ENCODE results near the gene KNSTRN. TPM values are rescaled to one million over a fixed set of nuclear protein-coding genes. Genes with fewer than 3 reads are reported as not detected.

KNSTRN gene
- total and polyA plus RNA-seq, 2 experiments from 2014 or later, result 67.9 to 80.4 TPM

DNA sequence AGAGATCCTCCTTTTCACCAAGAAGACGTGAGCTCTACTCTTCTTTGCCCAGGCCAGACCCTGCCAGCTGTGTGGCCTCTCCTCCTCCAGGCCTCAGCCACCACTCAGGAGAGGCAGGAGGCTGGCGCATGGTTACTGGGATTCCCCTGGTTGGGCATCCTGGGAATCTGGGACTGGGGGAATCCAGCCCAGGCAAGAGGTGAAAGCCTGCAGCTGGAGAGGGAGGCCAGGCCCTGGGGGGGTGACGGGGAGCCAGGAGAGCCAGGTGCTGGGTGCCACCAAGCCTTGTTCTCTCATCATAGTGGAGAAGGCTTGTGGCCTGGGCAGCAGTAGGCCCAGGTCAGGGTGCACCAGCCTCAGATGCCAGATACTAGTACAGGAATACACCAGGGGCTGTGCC, 48.0 kb upstream of the KNSTRN start:
- no peak overlapping the region for H2AFZ ChIP-seq
- H3K9me2 ChIP-seq (ENCODE audit: insufficient read depth), result 0 out of 2 replicates have a peak, but pooled peaks cover 2% of the 10 kb centered on the region
- no peak overlapping the region for H3K27ac ChIP-seq (ENCODE audit: low read depth)
- no peaks in the 10 kb centered on the region for H3K27me3 ChIP-seq (ENCODE audit: insufficient read depth)
- H3K36me3 ChIP-seq (ENCODE audit: insufficient read depth), result no peaks in the 10 kb centered on the region
- H3F3A ChIP-seq (replicated peaks; ENCODE audit: low read depth), result 0 out of 2 replicates have a peak, but pooled peaks cover 4% of the 10 kb centered on the region
- Mint-ChIP-seq H3K27ac (no peak overlapping the region), H3K4me3 (no peak overlapping the region), H3K27me3 (ENCODE audit: insufficient read depth, low read depth, poor library complexity) (peaks cover 20% of the 10 kb centered on the region), H3K4me1 (peaks cover 41% of the 10 kb centered on the region), H3K9me3 (no peaks in the 10 kb centered on the region), H3K36me3 (ENCODE audit: low read depth) (peaks cover 7% of the 10 kb centered on the region)
- DNase-seq (ENCODE audit: low spot score) (no peak), ATAC-seq (no peak)
- H4K20me1 ChIP-seq (replicated peaks; ENCODE audit: insufficient read depth), result no peaks in the 10 kb centered on the region
- H3K4me2 ChIP-seq, result no peak overlapping the region
- TF ChIP-seq, protein P1, sequence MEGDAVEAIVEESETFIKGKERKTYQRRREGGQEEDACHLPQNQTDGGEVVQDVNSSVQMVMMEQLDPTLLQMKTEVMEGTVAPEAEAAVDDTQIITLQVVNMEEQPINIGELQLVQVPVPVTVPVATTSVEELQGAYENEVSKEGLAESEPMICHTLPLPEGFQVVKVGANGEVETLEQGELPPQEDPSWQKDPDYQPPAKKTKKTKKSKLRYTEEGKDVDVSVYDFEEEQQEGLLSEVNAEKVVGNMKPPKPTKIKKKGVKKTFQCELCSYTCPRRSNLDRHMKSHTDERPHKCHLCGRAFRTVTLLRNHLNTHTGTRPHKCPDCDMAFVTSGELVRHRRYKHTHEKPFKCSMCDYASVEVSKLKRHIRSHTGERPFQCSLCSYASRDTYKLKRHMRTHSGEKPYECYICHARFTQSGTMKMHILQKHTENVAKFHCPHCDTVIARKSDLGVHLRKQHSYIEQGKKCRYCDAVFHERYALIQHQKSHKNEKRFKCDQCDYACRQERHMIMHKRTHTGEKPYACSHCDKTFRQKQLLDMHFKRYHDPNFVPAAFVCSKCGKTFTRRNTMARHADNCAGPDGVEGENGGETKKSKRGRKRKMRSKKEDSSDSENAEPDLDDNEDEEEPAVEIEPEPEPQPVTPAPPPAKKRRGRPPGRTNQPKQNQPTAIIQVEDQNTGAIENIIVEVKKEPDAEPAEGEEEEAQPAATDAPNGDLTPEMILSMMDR (conservative IDR thresholded peaks at IDR 0.05; ENCODE audit: low read depth in 2 of 2), result no peak
- TF ChIP-seq, protein P2, sequence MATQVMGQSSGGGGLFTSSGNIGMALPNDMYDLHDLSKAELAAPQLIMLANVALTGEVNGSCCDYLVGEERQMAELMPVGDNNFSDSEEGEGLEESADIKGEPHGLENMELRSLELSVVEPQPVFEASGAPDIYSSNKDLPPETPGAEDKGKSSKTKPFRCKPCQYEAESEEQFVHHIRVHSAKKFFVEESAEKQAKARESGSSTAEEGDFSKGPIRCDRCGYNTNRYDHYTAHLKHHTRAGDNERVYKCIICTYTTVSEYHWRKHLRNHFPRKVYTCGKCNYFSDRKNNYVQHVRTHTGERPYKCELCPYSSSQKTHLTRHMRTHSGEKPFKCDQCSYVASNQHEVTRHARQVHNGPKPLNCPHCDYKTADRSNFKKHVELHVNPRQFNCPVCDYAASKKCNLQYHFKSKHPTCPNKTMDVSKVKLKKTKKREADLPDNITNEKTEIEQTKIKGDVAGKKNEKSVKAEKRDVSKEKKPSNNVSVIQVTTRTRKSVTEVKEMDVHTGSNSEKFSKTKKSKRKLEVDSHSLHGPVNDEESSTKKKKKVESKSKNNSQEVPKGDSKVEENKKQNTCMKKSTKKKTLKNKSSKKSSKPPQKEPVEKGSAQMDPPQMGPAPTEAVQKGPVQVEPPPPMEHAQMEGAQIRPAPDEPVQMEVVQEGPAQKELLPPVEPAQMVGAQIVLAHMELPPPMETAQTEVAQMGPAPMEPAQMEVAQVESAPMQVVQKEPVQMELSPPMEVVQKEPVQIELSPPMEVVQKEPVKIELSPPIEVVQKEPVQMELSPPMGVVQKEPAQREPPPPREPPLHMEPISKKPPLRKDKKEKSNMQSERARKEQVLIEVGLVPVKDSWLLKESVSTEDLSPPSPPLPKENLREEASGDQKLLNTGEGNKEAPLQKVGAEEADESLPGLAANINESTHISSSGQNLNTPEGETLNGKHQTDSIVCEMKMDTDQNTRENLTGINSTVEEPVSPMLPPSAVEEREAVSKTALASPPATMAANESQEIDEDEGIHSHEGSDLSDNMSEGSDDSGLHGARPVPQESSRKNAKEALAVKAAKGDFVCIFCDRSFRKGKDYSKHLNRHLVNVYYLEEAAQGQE (IDR thresholded peaks at IDR 0.05; ENCODE audit: unreplicated experiment), result no peak
- TF ChIP-seq ZNF114 (CRISPR knock-in tag; IDR thresholded peaks at IDR 0.05), result no peak
- TF ChIP-seq EZH2phosphoT487 (IDR thresholded peaks at IDR 0.05; ENCODE audit: unreplicated experiment), result no peak
- TF ChIP-seq STAT1 (IDR thresholded peaks at IDR 0.05; ENCODE audit: unreplicated experiment), result no peak
- no peak for TF ChIP-seq CREB1 (CRISPR knock-in tag; IDR thresholded peaks at IDR 0.05; ENCODE audit: low read depth)
- TF ChIP-seq JUNB (IDR thresholded peaks at IDR 0.05; ENCODE audit: unreplicated experiment), result no peak
- TF ChIP-seq NANOG (IDR thresholded peaks at IDR 0.05; ENCODE audit: borderline replicate concordance), result no peak
- H3K79me2 ChIP-seq (replicated peaks; ENCODE audit: insufficient read depth), result no peaks in the 10 kb centered on the region; the same call in 1 of the 2 replicates
- no peak overlapping the region for H3K4me3 ChIP-seq
- H3K4me1 ChIP-seq (ENCODE audit: insufficient read depth), result peaks cover 5% of the 10 kb centered on the region; the same call in 1 of the 2 replicates

DNA sequence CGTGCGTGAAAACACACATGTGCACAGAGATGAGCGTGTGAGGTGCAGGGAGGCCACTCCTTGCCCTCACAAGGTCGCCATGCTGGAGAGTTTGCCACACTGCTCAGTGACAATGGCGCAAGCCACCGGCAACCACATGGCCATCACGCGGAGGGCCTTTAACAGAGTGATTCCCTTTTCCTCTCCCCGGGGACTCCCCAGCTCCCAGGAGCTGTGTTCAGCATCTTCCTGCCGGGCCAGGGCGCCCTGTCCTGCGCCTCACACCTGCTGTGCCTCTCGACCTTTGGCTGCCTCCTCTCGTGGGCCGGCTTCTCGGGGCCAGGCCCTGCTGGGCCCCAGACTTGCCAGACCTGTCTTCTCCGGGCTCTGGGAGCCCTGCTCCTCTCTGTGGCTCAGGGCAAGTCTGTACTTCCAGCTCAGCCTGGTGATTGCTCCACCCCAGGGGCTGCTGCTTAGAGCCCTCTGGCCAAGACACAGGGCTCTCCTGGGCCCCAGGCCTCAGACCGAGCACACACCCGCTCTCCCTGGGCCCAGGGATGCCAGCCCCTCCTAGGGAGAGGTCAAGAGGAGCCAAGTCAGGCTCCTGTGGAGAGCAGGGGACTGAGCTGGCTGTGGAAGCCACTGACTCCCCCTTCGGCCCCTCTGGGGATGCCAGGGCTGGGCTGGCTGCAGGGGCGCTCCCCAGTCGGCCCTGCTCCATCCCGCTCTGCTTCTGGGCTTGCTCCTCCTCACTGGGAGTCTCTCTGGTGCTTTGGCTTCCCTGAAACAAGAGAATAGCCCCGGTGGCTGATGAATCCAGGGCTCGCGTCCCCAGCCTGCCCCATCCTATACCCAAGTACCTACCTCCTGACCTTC, 47.4 kb upstream of the KNSTRN start:
- no peak overlapping the region for H3K4me3 ChIP-seq
- no peak overlapping the region for H3K4me2 ChIP-seq
- Mint-ChIP-seq H3K27ac (no peak overlapping the region), H3K4me3 (no peak overlapping the region), H3K36me3 (ENCODE audit: low read depth) (peaks cover 4% of the 10 kb centered on the region; the same call in 1 of the 3 replicates), H3K4me1 (peaks cover 43% of the 10 kb centered on the region), H3K9me3 (no peaks in the 10 kb centered on the region), H3K27me3 (ENCODE audit: insufficient read depth, low read depth, poor library complexity) (peaks cover 20% of the 10 kb centered on the region)
- H3K79me2 ChIP-seq (replicated peaks; ENCODE audit: insufficient read depth), result no peaks in the 10 kb centered on the region
- ATAC-seq, result peak; percentile 6
- H3K27me3 ChIP-seq (ENCODE audit: insufficient read depth), result no peaks in the 10 kb centered on the region
- 0 out of 2 replicates have a peak, but pooled peaks cover 4% of the 10 kb centered on the region for H3F3A ChIP-seq (replicated peaks; ENCODE audit: low read depth)
- H3K4me1 ChIP-seq (ENCODE audit: insufficient read depth), result peaks cover 4% of the 10 kb centered on the region; the same call in 1 of the 2 replicates
- no peak overlapping the region for H3K27ac ChIP-seq (ENCODE audit: low read depth)
- H4K20me1 ChIP-seq (replicated peaks; ENCODE audit: insufficient read depth), result no peaks in the 10 kb centered on the region
- no peaks in the 10 kb centered on the region for H3K36me3 ChIP-seq (ENCODE audit: insufficient read depth)
- H3K9me2 ChIP-seq (ENCODE audit: insufficient read depth), result 0 out of 2 replicates have a peak, but pooled peaks cover 2% of the 10 kb centered on the region
- DNase-seq (ENCODE audit: low spot score), result no peak
- H2AFZ ChIP-seq, result no peak overlapping the region
- no peak for TF ChIP-seq CREB1 (CRISPR knock-in tag; IDR thresholded peaks at IDR 0.05; ENCODE audit: low read depth)
- no peak for TF ChIP-seq EZH2 (IDR thresholded peaks at IDR 0.05; ENCODE audit: low read depth, unreplicated experiment)
- TF ChIP-seq, protein P1 (conservative IDR thresholded peaks at IDR 0.05; ENCODE audit: low read depth in 2 of 2), result no peak
- no peak for TF ChIP-seq POLR2AphosphoS5 (IDR thresholded peaks at IDR 0.05; ENCODE audit: low read depth)

Data from GM23338 (cell line).